ENCODE data around the gene ARHGAP29.

Gene ARHGAP29, protein sequence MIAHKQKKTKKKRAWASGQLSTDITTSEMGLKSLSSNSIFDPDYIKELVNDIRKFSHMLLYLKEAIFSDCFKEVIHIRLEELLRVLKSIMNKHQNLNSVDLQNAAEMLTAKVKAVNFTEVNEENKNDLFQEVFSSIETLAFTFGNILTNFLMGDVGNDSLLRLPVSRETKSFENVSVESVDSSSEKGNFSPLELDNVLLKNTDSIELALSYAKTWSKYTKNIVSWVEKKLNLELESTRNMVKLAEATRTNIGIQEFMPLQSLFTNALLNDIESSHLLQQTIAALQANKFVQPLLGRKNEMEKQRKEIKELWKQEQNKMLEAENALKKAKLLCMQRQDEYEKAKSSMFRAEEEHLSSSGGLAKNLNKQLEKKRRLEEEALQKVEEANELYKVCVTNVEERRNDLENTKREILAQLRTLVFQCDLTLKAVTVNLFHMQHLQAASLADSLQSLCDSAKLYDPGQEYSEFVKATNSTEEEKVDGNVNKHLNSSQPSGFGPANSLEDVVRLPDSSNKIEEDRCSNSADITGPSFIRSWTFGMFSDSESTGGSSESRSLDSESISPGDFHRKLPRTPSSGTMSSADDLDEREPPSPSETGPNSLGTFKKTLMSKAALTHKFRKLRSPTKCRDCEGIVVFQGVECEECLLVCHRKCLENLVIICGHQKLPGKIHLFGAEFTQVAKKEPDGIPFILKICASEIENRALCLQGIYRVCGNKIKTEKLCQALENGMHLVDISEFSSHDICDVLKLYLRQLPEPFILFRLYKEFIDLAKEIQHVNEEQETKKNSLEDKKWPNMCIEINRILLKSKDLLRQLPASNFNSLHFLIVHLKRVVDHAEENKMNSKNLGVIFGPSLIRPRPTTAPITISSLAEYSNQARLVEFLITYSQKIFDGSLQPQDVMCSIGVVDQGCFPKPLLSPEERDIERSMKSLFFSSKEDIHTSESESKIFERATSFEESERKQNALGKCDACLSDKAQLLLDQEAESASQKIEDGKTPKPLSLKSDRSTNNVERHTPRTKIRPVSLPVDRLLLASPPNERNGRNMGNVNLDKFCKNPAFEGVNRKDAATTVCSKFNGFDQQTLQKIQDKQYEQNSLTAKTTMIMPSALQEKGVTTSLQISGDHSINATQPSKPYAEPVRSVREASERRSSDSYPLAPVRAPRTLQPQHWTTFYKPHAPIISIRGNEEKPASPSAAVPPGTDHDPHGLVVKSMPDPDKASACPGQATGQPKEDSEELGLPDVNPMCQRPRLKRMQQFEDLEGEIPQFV

DNA sequence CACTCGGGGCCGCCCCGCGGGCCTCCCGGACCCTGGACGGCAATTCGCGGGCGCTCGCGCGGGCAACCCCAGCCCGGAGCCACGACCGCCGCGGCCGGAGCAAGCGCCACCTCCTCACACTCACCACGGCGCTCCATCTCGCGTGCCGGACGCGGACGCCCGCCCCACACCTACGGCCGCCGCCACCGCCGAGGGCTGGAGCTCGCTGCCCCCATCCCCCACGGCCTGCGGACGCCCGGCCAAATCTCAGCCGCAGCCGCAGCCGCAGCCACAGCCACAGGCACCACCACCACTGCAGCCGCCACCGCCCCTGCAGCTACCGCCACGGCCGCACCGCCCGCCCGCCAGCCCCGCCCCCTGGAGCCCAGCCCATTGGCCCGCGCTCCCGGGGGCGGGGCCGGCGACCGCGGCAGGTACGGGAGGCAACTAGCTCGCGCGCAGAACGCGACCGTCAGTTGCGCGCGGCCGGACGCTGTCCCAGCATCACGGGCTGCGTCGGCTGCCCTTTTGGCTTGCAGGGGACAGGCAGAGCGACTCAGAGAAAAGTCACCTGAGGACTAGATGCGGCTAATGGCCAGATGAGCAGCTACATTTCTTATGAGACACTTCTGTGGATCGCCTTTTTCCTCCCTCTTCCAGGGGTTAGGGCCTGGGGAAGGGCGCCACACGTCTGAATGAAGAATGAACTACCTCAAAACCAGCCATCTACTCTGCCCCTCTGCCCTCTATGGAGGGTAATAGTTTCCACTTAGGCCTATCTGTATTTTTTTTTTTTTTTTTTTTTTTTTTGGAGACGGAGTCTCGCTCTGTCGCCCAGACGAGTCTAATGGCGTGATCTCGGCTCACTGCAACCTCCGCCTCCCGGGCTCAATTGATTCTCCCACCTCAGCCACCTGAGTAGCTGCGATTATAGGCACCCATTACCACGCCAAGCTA, at the start of gene ARHGAP29:
TSS of gene ARHGAP29 (minus strand) at position 294 of the 936 bp plus-strand sequence. CDS start 5,973 bp downstream, outside the sequence.
- peak; percentile 70 for DNase-seq (ENCODE audit: insufficient read length, low spot score)
- FAIRE-seq = peak; percentile 91

DNA sequence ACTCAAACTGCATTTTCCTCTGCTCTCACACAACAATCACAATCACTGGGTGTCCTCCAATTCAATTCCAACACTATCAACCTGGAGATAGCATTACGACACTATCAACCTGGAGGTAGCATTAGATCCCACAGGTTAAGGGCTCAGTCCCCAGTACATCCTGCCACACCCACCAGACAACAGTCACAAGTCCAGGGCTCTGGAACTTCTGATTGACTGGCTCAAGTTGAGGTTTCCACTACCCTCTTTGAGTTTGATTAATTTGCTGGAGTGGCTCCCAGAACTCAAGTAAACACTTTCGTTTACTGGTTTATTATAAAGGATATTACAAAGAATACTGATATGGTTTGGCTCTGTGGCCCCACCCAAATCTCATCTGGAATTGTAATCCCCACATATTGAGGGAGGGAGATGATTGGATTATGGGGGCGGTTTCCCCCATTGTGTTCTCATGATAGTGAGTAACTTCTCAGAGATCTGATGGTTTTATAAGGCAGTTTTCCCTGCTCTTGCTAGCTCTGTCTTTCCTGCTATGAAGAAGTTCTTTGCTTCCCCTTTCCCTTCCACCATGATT, 49.6 kb upstream of the ARHGAP29 start:
- FAIRE-seq = no peak
- DNase-seq (ENCODE audit: insufficient read length, low spot score) = no peak

DNA sequence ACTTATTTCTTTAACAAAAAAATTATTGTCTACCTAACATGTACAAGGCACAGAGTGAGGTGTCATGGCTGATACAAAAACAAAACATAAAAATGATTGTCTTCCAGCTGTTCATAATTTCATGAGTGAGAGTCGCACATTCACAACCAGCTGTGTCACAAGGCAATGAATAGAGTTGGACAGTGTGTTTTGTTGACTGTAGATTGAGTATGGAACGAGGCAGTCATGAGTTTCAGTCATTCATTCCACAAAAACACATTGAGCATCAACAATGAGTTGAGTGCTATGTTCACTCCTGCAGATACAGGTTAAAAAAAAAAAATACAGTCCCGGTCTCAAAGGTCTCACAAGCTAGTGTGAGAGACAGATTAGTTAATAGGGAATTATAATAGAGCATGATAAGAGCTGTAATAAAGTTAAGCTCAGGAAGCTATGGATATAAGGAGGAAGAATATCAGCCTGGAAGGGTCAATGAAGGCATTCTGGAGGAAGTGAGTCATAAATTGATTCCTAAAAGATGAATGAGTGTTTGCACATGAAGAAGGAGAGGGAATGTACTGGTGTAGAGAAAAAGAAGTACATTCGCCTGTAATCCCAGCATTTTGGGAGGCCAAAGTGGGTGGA, 47.8 kb upstream of the ARHGAP29 start:
- DNase-seq (ENCODE audit: insufficient read length, low spot score) (no peak), FAIRE-seq (no peak)

DNA sequence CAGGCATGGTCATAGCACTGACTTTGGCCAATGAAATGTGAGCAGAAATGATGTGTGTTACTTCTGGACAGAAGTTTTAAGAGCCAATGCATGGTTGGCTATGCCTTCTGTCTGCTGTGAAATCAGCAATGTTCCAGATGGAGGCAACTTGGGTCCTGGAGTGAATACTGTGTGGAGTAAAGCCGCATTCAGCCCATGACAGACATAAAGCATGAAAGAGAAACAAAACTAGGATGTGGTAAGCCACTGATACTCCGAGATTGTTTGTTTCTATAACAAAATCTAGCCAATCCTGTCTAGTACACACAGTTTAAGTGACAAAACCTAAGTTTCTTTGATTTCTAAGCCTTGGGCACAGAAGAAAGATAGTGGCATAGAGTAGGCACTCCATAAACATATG, 47.1 kb upstream of the ARHGAP29 start:
- DNase-seq (ENCODE audit: insufficient read length, low spot score) (no peak), FAIRE-seq (peak; percentile 20)

DNA sequence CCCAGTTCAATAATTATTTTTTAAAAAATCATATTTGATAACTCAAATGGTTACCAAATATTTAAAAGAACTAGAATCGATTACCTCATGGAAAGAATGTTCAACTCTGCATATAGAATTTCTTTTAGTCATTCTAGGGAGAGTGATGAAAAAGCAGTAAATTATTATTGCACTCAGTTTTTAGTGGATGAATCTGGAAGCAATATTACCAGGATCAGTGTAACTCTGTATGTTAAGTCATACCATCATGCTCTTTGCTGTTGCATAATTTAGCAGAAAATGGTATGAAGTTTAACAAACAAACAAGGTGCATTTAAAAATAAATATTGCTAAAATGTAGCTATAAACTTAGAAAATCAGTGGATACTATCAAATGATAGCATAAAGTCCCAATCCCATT, 46.1 kb upstream of the ARHGAP29 start:
- FAIRE-seq (no peak), DNase-seq (ENCODE audit: insufficient read length, low spot score) (no peak)

DNA sequence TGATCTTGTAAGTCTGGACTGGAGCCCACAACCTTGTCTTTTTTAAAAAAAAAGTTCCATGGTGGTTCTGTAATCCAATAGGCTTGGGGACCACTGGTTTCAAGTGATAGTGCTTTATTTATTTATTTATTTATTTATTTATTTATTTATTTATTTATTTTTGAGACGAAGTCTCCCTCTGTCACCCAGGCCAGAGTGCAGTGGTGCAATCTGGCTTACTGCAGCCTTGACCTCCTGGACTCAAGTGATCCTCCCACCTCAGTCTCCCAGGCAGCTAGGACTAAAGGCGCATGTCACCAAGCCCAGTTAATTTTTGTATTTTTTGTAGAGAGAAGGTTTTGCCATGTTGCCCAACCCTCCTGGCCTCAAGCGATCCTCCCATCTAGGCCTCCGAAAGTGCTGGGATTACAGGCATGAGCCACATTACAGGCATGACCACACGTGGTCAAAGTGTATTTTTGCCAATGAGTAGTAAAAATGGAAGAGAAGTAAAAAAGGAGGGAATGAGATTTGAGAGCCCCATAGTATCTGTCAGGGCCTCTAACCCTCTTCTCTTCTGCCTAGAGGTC, 44.8 kb upstream of the ARHGAP29 start:
- no peak for FAIRE-seq

DNA sequence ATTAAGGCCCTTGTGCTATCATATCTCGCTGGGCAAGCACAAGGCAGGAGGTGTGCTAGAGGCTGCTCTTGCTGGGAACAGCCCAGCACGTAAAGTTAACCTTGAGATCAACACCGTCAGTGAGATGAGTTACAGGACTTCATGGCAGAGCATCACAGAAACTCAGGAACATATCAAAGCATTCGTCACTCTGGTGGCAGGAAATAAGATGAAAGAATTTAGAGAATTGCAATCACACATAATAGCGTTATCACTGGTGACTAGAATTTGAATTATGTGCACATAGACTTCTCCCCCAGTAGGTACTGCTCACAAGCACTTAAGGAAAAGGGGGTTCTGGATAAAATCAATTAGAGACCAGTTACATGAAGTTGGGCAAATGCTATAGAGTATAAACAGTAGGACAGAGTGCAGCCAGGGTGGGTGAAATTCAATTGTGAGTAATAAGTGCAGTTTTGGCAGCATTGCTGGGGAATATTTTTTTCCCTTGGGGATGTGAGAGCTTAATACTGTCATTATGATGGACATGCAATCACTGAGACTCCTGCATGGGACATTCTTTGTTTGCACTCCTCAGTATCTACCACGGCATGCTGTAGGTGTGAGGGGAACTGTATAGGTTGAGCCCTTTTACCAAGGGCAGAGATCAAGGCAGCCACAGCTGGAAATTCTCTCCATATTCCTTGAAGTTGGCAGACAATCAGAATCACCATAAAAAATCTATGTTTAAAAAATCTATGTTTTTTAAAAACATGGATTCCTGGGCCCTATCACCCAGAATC, 44.2 kb upstream of the ARHGAP29 start:
- FAIRE-seq = no peak
- DNase-seq (ENCODE audit: insufficient read length, low spot score) = no peak

More for the DNA sequence above, 44.8 kb upstream of the ARHGAP29 start:
- no peak for DNase-seq (ENCODE audit: insufficient read length, low spot score)

DNA sequence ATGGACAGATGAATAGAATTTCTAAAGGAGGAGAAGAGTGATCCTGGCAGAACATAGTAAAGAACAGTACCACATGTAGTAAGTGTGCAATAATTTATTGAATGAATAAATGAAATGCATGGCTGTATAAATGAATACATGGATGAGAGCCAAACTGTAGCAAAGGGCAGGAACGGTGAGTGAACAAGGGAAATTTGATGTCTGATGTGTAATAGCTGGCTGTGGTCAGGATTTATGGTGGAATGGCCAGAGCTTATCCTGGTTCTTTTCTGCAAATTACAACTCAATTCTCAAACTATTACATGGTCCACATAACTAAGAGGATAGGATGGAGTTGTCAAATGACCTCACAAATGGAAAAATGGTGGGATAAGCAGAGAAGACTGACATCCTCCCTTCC, 43.2 kb upstream of the ARHGAP29 start:
- FAIRE-seq (no peak), DNase-seq (ENCODE audit: insufficient read length, low spot score) (no peak)

DNA sequence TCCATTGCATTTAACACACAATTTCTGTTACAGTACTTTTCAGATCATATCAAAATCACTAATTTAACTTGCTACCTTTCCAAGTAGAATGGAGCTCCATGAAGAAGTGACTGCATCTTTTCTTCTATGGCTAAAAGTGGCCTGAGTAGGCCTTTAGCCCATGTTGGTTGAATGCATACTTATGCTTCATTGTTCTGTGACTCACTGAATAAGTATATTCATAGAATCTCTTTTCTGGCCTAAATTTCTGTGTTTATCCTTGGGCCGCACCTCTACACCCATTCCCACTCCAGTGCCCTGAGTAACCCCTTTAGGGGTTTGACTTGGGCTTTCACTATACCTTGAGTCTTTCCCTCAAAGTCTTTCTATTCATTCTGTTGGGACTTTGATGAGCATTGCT, 42.1 kb upstream of the ARHGAP29 start:
- no peak for FAIRE-seq

DNA sequence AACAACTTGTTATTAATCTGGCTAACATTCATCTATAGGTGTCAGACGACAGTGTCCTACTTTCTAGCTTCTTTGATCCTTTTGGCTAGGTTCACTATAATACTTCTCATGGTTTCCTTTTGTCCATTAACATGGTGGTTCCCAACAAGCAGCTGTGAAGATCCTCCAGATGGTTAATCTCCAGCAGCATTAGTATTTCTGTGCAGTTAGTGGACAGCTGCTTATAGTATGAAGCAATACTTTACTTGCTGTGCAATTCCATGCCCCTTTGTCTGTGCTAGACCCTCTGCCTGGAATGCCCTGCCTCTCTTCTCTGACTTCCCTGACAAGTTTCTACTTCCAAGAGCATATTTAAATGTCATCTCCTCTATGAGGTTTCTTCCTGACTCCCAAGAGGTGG, 41.7 kb upstream of the ARHGAP29 start:
- DNase-seq (ENCODE audit: insufficient read length, low spot score) (no peak), FAIRE-seq (no peak)

More for the DNA sequence above, 42.1 kb upstream of the ARHGAP29 start:
- DNase-seq (ENCODE audit: insufficient read length, low spot score) = no peak

DNA sequence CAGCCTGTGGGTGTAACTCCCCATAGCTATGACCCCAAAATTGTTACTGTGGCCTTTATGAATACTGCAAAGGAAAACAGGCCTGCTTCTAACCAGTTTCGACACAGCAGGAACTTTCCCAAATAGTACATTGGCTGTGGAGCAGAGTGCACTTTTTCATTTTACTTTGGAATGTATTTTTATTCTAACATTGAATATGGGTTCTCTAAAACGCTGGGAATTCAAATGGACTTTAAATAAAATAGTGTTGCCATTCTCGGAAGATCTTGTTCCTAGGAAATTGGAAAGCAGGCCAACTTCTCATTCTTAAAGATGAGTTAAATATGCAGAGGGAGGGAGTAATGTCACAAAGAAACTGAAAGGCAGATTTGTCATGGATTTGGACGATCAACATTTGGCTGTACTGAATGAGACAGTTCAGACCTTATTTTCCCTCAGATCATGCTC, 39.6 kb upstream of the ARHGAP29 start:
- FAIRE-seq (no peak), DNase-seq (ENCODE audit: insufficient read length, low spot score) (no peak)

DNA sequence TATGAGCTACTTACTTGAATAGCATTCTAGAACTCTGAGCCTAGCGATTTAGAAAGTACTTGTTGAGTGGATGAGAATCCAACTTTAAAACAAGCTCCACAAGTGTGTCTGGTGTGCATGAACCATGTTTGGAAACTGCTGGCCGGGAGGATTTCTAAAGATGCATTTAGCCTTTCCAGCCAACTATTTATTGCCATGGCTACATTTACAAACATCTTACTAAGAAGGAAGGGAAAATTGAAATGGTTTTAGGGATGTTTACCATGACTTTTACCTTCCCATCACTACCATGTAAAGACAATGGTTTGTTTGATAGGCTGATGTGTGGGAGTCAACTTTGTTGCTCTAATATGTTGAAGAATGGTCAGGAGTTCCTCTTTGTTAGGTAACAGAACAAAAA, 37.7 kb upstream of the ARHGAP29 start:
- DNase-seq (ENCODE audit: insufficient read length, low spot score) = no peak
- FAIRE-seq = no peak

DNA sequence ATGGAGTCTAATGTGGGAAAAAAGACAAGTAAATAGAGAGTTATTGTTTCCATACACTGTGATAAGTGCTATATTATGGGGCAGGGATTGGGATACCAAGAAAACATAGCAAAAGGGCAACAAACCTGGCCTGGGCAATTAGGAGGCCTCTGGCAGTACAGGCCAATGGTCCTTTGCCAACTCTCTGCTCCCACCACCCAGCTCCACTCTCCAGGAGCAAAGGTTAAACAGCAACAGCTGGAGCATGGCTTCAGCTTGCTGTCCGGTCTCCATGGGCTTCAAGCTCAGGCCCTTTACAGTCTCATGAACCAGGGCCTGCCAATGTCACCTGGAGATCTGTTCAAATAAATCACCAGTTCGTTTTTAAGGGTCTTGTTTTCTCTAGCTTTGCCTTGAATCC, 37.2 kb upstream of the ARHGAP29 start:
- FAIRE-seq (no peak), DNase-seq (ENCODE audit: insufficient read length, low spot score) (no peak)

DNA sequence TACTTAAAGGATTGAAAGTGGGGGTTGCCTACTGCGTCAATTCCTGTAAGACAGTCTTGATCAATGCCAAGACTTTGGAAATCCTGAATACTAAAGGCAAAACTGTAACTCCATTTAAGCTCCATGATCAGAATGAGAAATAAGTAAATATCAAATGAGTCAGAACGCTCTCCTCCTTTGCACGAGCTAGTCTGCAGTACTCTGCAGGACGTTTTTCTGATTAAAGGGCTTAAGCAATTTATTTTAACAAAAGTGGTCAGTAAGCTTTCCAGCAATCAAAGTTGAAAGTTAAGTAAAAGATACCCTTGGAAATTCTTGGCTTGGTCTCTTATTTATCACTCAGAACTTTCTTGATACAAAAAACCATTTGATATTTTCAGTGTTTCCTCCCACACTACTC, 35.7 kb upstream of the ARHGAP29 start:
- FAIRE-seq (no peak), DNase-seq (ENCODE audit: insufficient read length, low spot score) (no peak)

DNA sequence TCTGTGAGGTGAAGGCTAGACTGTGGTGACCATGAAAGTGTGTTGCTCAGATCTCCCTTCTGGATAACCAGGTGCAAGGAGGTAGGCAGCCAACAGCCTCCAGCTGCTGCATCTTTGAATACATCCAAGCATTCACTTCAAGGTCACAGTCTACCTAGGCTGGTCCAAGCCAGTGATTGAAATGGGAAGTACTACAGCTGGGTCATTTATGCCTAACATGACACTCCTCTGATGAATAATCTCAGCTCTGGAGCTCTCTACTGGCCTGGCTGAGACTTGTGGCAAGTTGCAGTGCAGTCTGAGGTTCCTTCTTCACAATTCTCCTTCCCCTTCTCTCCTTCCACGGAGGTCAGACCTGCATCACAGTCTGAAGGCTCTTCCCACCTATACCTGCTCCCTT, 35.0 kb upstream of the ARHGAP29 start:
- DNase-seq (ENCODE audit: insufficient read length, low spot score) = no peak
- FAIRE-seq = peak; percentile 4

DNA sequence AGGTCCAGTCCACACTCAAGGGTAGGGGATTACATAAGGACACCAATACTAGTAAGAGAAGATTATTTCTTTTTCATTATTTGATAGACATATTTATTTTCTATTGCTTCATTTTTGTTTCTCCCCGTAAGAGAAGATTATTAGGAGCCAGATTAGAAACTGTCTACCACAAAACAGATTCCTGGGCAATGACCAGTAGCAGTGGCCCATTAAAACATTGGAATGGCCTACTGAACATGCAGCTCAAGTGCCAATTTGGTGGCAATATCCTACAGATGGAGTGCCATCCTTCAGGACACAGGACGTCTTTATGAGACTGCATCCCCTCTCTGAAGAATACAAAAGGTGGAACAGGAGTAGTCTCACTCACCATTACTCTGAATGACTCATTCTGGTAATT, 34.0 kb upstream of the ARHGAP29 start:
- no peak for FAIRE-seq
- no peak for DNase-seq (ENCODE audit: insufficient read length, low spot score)

DNA sequence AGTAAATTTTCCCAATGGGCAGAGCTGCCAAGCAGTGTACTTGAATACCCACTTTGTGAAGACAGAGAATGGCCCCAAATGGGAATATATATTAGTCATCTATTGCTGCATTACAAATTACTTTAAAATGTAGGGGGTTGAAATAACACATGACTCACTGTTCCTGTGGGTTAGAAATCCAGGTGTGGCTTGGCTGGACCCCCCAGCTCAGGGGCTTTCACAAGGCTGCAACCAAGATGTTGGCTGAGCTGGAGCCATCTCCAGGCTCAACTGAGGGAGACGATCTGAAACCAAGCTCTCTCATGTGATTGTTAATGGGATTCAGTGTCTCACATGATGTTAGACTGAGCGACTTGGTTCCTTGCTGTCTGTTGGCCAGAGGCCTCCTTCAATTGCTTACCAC, 33.4 kb upstream of the ARHGAP29 start:
- no peak for DNase-seq (ENCODE audit: insufficient read length, low spot score)
- FAIRE-seq = no peak

DNA sequence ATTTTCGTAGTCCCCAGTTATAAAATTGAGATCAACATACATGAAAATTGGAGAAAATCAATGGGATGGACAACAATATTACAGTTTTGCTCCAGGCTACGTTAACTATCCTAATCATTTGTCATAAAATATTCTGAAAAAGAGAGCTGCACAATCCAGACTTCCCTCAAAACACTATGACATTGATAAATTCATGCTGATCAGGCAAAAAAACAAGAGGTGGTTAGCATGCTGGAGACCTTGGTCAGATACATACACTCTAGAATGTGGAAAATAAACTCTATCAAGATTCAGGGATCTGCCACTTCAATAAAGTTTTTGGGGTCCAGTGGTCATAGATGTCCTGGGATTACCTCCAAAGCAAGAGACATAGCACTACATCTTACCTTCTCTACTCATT, 32.5 kb upstream of the ARHGAP29 start:
- DNase-seq (ENCODE audit: insufficient read length, low spot score) = no peak
- no peak for FAIRE-seq
